Fibroblast of gingiva (primary cell): ENCODE data around the gene ACTL9.
"Not testable (repeated sequence)": the region's sequence is repeated elsewhere in the genome, so short reads cannot be mapped to it uniquely, and the experiment has no call there.

Source experiments
- DNase-seq: peaks from one replicate; pipeline ENCODE4 v3.0.0-alpha.2; 2011; ENCODE audit warnings: low read depth

Gene ACTL9

GRCh38 chr19:8698433-8699063, at the start of gene ACTL9:
ACTL9 (minus strand) TSS chr19:8698795; CDS start chr19:8698701, 94 bp downstream.
- DNase-seq = no peak

DNA sequence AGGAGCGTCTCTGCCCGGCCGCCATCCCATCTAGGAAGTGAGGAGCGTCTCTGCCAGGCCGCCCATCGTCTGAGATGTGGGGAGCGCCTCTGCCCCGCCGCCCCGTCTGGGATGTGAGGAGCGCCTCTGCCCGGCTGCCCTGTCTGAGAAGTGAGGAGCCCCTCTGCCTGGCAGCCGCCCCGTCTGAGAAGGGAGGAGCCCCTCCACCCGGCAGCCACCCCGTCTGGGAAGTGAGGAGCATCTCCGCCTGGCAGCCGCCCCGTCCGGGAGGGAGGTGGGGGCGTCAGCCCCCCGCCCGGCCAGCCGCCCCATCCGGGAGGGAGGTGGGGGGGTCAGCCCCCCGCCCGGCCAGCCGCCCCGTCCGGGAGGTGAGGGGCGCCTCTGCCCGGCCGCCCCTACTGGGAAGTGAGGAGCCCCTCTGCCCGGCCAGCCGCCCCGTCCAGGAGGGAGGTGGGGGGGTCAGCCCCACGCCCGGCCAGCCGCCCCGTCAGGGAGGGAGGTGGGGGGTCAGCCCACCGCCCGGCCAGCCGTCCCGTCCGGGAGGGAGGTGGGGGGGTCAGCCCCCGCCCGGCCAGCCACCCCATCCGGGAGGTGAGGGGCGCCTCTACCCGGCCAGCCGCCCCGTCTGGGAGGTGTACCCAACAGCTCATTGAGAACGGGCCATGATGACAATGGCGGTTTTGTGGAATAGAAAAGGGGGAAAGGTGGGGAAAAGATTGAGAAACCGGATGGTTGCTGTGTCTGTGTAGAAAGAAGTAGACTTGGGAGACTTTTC, 40.9 kb upstream of the ACTL9 start:
- not testable (repeated sequence) for DNase-seq

DNA sequence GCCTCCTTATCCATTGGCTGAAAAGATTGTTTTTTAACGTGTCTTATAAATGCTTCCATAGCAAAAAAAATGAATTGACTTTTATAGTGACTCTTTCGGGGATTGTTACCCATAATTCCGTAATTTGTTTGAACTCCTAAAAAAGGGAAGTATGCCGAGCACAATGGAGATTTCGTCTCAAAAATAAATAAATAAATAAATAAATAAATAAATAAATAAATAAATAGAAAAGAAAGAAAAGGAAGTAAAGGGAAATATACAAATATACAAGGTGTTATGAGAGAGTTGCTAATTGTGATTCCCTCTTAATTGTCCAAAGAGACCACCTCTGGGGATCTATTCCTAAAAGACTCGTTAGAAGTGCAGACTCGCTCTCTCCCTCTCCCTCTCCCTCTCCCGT, 39.8 kb upstream of the ACTL9 start:
- no peak for DNase-seq

DNA sequence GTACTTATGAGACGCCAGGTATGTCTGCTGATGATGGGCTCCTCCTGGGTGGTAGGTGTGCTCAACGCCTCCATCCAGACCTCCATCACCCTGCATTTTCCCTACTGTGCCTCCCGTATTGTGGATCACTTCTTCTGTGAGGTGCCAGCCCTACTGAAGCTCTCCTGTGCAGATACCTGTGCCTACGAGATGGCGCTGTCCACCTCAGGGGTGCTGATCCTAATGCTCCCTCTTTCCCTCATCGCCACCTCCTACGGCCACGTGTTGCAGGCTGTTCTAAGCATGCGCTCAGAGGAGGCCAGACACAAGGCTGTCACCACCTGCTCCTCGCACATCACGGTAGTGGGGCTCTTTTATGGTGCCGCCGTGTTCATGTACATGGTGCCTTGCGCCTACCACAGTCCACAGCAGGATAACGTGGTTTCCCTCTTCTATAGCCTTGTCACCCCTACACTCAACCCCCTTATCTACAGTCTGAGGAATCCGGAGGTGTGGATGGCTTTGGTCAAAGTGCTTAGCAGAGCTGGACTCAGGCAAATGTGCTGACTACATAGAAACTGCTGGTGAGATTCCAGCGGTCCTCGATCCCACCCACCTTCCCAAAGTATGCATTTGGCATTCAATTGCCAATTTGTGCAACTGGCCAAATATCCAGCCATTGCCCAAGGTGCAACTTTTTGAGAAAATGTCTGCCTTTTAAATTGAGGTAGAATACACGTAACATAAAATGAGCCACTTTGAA, 33.0 kb upstream of the ACTL9 start:
- DNase-seq = no peak

DNA sequence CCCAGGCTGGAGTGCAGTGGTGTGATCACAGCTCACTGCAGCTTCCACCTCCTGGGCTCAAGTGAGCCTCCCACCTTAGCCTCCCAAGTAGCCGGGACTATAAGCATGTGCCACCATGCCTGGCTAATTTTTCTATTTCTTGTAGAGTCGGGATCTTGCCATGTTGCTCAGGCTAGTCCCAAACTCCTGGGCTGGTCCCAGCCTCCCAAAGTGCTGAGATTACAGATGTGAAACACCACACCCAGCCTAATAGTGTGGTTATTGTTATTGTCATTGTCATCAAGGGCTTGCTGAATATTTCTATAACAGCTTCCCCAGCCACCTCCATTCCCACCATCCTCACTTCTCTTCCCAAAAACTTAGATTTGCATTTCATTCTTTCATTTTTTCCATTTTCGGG, 25.7 kb upstream of the ACTL9 start:
- DNase-seq = no peak

DNA sequence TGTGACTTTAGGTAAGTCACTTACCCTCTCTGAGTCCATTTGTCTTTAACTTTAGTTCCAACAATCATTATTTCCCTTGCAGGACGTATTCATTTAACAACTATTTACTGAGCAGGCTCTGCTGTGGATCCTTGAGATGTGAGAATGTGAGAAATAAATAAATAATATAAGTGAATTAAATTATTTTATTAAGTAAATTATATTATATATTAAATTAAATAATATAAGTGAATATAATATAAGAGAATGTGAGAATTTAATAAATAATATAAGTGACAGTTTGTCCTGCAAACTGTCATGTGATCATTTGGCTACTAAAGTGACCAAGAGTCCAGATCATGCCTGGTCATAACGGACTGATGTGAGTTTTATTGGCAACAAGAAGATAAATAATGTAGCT, 23.4 kb upstream of the ACTL9 start:
- DNase-seq = no peak

GRCh38 chr19:8721334-8721733, 22.7 kb upstream of the ACTL9 start, which contains the start of gene OR2Z1:
OR2Z1 (plus strand) TSS chr19:8721634; CDS start chr19:8731029, 9,395 bp downstream.
- DNase-seq = no peak

GRCh38 chr19:8710337-8710736, 11.7 kb upstream of the ACTL9 start:
- DNase-seq = not testable (repeated sequence)

DNA sequence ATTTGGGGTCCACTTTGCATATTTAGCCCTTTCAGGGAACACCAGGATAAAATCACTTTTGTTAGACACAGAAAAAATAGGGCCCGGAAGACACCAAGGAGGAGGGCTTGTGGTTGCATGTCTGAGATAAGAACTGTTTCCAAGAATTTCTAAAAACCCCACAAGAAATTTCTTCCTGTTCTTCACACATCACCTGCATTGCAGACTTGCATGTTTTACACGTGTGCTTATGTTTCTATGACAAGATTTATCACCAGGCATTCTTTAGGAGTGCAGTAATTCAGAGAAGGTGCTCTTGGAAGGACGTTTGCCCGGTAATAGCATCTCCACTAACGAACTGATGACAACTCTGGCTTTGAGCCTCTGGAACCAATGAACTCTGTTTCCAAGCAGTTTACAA, 7.1 kb upstream of the ACTL9 start:
- DNase-seq = no peak

DNA sequence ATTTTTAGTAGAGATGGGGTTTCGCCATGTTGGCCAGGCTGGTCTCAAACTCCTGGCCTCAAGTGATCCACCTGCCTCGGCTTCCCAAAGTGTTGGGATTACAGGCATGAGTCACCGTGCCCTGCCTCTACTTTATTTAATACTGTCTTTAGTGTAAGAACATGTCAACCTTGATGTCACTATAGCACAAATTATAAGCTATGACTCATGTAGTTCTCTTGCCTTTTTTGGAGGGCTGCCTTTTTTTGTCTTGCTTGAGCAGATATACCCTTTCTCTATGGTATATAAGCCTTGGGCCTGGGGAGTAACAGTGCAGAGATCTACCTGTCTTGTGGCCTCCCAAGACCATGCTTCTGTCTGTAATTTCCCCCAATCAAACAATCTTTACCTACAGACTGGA, 6.7 kb upstream of the ACTL9 start:
- not testable (repeated sequence) for DNase-seq

GRCh38 chr19:8703223-8703622, 4.6 kb upstream of the ACTL9 start:
- DNase-seq = no peak

DNA sequence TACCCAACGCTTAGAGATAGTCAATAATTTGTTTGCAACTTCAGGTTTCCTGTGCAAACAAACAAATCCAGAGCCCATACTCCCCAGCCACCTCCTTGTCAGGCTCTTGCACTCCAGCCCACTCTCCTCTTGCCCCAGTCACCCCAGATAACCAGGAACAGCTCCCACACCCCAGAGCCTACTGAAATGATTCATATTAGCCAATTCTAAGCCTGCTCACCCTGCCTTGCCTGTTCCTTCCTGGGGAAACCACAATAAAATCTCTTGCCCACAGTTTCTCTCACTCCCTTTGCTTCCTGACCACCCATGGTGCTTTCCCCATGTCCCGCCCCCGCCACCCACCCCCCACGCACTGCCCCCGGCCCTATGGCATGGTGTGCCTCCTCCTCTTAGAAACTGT, 3.8 kb upstream of the ACTL9 start:
- no peak for DNase-seq

DNA sequence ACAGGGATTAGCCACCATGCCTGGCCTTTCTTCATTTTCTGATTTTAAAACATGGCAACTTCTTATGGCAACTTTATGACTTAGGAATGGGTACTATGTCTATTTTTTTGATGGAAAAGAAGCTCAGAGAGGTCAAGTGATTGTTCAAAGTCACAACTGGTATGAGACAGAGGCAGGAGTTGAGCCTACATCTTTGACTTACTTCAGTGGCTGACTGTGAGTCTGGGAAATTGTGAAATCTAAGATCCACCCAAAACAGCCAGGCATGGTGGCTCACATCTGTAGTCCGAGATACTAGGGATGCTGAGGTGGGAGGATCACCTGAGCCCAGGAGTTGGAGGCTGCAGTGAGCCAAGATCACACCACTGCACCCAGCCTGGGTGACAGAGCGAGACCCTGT, 2.4 kb upstream of the ACTL9 start:
- DNase-seq = no peak

- no peak for DNase-seq
Observed at GRCh38 chr19:8699908-8700307, 1.3 kb upstream of the ACTL9 start.

- DNase-seq = no peak
Observed at GRCh38 chr19:8697671-8698432, 743 bp downstream of the ACTL9 start.

GRCh38 chr19:8696993-8697392, 1.6 kb downstream of the ACTL9 start:
- DNase-seq = no peak

- no peak for DNase-seq
Observed at GRCh38 chr19:8695911-8696310, 2.7 kb downstream of the ACTL9 start.

- DNase-seq = no peak
Observed at GRCh38 chr19:8695501-8695900, 3.1 kb downstream of the ACTL9 start.

- no peak for DNase-seq
Observed at GRCh38 chr19:8690753-8691539, 7.6 kb downstream of the ACTL9 start.

- DNase-seq = no peak
Observed at GRCh38 chr19:8688930-8689329, 9.7 kb downstream of the ACTL9 start.

- no peak for DNase-seq
Observed at GRCh38 chr19:8686549-8686948, 12.0 kb downstream of the ACTL9 start.
